COR-L47 (cell line): ENCODE measurements around the gene CNOT4.
A peak's percentile ranks its signal among the peaks of the same experiment; 100 is the strongest.
"Not testable (repeated sequence)": the region's sequence is repeated elsewhere in the genome, so short reads cannot be mapped to it uniquely, and the experiment has no call there.

Experiments used
- DNase-seq: peaks from one replicate; lab custom pipeline; 2025; lab: John Stamatoyannopoulos, UW

CNOT4 gene

DNA sequence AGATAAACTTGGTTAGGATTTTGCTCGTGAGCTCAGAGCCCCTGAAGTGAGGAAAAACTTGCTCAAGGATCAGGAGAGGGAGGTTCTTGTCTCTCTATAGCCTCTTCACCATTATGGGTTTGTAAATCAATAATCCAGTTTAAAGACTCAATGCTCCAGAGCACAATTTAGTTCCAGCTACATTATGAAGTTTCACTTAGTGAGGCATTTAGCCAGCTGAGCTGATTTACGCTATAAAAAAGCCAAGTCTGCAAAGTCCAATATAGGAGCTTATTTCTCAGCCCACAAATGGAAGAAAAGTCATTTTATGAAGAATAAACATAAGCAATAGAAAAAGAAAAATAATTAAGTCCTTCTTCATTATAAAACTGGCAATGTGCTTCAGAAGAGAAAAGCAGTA lies 145.7 kb downstream of the CNOT4 start:
- DNase-seq = no peak

DNA sequence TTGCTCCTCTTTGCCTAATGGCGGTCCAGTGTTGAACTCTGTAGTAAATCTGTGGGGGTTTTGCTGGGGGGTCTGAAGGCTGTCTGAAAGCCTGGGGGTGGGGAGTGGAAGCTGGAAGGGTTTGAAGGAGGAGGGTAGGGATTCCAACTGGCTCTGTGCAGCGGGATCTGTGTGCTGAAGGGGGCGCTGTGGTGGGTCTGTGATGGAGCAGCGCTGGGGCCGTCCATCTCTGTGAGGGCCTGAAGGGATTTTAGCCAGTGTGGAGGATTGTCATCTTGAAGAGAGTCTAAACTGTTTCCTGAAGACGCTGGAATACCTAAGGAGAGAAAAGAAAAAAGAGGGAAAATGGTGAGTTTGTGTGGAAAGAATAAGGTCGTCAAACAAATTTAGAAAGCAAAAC lies 147.0 kb downstream of the CNOT4 start:
- no peak for DNase-seq

DNA sequence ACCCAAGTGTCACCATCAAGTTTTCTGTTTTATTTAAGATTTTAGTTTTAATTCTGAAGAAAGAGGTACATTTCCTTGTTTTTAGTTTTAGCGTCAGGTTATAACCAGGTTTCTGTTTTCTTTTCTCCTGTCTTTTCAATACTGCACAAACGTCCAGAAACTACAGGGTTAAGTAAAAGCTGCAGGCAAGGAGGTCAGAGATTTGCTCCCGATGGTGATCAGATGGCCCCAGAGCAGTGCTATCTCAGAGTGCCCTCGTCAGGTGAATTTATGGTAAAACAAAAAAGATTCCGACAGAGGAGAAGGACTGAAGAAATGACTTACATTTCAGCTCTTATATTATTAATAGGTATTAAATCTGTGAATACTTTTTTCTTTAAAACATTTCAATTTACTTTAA lies 148.1 kb downstream of the CNOT4 start:
- DNase-seq = no peak

- DNase-seq = no peak
These were observed 150.3 kb downstream of the CNOT4 start for GRCh38 chr7:135359615-135360014.

- no peak for DNase-seq
These were observed 154.4 kb downstream of the CNOT4 start for GRCh38 chr7:135355377-135356048.

GRCh38 chr7:135353832-135354231 lies 156.1 kb downstream of the CNOT4 start:
- DNase-seq = no peak

DNA sequence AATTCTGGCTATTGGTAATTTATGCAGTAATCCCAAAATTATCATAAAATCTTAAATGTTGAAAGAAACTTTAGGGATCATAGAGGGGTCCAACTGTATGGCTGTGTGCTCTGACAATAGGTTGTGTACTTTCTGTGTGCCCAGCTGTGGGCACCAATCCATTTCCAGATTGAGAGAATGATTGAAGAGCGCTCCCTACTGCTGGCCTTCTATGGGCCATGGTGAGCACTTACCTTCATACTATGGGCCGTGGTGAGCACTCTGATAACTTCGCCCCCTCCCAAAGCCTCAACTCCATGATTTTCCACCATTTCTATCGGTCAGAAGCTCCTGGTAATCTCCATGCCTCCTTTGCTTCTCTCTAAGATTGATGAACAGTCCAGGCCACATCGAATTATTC lies 157.6 kb downstream of the CNOT4 start:
- no peak for DNase-seq

DNA sequence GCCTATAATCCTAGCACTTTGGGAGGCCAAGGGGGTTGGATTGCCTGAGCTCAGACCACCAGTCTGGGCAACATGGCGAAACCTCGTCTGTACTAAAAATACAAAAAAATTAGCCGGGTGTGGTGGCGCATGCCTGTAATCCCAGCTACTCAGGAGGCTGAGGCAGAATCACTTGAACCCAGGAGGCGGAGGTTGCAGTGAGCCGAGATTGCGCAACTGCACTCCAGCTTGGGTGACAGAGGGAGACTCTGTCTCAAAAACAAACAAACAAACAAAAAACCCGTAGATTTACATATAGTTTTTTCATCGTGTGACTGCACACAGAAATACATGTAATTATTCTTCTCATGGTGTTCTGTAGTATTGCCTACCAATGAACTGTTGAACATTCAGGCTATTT lies 158.8 kb downstream of the CNOT4 start:
- not testable (repeated sequence) for DNase-seq

- no peak for DNase-seq
These were observed 160.2 kb downstream of the CNOT4 start for GRCh38 chr7:135349746-135350145.

- no peak for DNase-seq
These were observed 161.4 kb downstream of the CNOT4 start for GRCh38 chr7:135348493-135348892.

GRCh38 chr7:135343361-135343760 lies 166.5 kb downstream of the CNOT4 start:
- DNase-seq = no peak

GRCh38 chr7:135342887-135343286 lies 167.0 kb downstream of the CNOT4 start:
- DNase-seq = peak; percentile 80

GRCh38 chr7:135341049-135341448 lies 168.9 kb downstream of the CNOT4 start:
- no peak for DNase-seq

DNA sequence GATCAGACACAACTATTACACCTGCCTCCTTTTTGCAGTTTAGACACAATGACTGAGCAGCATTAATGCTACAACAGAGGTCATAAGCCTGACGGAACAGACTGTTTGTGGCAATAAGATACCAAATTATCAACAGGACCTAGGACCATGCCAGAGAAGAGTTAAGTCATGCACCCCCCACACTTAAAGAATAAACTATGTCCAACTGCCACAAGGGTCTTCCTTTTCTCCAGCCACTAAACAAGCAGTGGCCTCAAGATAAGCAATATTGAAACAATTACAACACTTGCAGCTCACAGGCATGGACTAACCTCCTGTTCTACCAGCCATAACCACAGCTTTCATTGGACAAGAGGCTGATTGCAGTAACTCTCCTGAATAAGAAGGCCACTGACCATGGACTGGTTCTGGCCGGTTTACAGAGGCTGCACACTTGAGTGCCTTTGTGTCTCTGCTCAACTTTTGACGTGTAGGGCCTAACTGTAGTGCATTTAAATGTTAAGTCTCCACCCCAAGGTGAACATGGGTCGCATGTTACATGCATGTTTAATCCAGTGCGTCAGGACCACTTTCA lies 171.8 kb downstream of the CNOT4 start:
- DNase-seq = no peak

DNA sequence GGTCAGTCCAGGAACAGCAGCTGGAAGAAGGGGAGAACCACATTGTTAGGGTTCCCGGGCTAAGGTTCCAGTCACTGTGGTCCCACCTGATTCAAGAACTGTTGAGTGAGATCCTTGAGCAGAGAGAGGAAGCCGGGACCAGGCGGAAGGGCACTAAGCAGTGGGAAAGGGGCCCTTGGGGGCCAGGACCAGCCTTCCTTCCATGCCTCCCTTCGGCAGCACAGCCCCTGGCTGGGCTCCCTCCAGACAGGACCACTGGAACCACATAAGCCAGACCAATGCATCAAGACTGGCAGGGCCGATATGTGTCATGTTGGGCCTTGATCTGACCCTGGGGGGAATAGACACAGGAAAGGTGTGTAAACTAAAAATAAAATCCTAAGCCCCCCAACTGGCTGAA lies 172.4 kb downstream of the CNOT4 start:
- DNase-seq = no peak

- DNase-seq = peak; percentile 92
These were observed 174.2 kb downstream of the CNOT4 start for GRCh38 chr7:135335628-135336139.

DNA sequence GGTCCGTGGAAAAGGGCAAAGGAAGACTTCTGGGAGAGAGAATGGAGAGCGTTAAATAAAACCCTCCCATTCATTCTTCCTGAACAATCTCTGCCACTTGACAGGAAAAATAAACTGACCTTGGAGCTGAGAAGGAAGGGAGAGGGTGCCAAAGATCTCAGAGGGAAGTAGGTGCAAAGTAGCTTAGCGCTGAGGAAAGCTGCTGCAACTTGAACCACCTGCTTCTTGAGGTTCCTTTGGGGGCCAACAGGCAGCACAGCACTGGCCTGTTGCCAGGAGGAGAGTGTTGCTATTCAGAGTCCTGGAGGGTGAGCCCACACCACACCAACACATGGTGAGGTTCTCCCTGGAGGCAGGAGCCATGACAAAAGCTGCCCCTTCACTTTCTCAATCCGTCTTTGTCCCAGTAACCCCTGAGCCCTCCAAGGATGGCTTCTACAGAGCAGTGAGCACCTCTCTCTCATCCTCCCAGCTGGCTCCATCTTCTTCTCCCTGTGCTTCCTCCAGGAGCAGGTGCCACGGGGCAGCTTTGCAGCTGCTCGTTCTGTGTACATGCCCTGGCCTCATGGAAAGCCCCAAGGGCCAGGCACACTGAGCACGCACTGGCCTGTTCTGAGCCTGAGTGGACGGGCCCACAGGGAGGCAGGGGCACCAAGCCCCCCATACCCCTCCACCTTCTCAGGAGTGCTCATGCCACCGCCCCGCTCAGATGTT lies 174.9 kb downstream of the CNOT4 start:
- DNase-seq = no peak

DNA sequence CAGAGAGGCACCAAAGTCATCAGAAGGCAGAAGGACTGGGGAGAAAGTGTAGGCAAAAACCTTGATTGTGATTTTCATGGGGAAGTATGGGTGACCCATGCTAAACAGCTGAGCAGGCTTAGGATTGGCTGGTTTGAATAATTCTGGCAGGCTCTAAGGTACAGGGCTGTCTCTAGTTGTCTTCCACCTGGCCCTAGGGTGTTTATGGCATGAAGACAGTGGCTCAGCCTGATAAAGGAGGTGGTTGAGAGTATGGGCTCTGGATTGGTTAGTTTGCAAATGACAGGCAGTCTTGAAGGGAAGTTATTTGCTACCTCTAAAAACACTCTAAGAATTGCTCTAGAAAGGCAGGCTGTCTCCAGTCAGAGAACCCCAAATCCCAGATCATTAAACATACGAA lies 176.0 kb downstream of the CNOT4 start:
- DNase-seq = no peak

DNA sequence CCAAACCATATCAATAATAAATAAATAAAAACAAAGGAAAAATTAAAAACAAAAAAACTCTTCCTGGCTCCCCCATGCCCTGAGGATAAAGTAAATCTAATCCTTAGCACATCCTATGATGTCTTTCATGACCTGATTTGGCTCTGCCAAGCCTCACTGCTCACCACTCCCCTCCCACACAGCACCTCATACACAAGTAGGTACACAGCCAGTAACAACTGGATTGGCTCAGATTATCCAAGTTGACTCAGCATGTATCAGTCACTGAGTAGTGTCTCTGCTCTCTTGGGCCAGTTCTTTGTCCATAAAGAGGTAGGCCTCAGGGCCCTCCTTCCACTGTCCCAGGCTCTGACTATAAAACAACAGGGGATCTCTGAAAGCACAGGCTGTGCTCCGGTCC lies 176.7 kb downstream of the CNOT4 start:
- DNase-seq = no peak

DNA sequence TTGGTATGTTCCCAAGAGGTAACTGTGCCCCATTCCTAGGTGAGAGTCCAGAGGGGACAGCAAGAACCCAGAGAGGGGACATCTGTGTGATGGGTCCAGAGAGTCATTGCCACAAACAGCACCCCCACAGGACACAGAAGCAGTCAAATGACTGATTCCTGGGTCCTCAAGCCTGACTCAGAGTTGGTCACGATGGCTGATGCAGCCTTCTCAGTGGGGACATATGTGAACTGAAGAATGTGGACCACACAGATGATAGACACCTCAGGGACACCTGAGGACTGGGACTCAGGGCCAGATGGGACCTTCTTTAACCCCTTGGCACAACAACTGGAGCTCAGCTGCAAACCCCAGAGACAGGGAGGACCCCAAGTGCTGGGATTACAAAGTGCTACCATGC lies 179.8 kb downstream of the CNOT4 start:
- no peak for DNase-seq

DNA sequence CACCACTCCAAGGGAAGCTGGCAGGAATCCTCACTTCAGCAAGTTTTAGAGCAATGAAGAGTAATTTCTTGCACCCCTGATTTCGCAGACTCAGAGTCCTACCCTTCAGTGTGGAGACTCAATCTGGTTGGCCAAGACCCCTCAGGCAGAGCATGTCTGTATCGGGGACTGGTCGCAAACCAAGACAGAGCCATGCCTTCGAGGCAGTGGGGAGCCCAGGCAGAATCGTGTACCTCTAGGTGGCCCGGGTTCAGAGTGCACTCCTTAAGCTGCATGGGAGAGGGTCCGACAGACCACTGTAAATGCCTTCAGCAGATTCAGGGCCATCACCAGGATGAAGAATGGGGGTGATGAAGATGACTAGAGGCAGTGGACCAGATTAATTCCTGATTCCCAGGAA lies 181.4 kb downstream of the CNOT4 start:
- no peak for DNase-seq

GRCh38 chr7:135328053-135328452 lies 181.8 kb downstream of the CNOT4 start:
- DNase-seq = no peak

DNA sequence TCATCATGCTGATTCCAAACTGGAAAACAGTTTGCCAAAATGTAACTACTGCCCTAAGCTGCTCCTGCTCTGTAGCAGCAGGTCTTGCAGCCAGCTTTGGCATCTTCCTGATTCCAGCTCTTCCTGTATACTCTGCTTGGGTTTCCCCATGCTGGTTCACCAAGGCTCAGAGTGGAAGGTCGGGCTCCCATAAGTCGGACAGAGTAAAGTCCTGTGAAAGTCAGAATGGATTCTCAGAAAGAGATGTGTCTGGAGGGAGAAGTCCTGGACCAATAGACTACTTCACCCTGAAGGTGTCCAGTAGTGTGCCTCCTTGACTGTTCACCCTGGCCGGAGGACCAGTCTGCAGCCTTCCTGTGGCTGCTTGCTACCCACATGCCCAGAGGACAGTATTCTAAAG lies 182.4 kb downstream of the CNOT4 start:
- no peak for DNase-seq
